ENCODE data around the gene GLMP. TPM values are rescaled to one million over a fixed set of nuclear protein-coding genes. Genes with fewer than 3 reads are reported as not detected.
A peak's percentile ranks its signal among the peaks of the same experiment; 100 is the strongest.

The GLMP gene
- total and polyA plus RNA-seq, 2 of the 13 experiments (the other 11 are each of a cell fraction or from before 2014, with no cell fraction given): 44.6 to 75.8 TPM

DNA sequence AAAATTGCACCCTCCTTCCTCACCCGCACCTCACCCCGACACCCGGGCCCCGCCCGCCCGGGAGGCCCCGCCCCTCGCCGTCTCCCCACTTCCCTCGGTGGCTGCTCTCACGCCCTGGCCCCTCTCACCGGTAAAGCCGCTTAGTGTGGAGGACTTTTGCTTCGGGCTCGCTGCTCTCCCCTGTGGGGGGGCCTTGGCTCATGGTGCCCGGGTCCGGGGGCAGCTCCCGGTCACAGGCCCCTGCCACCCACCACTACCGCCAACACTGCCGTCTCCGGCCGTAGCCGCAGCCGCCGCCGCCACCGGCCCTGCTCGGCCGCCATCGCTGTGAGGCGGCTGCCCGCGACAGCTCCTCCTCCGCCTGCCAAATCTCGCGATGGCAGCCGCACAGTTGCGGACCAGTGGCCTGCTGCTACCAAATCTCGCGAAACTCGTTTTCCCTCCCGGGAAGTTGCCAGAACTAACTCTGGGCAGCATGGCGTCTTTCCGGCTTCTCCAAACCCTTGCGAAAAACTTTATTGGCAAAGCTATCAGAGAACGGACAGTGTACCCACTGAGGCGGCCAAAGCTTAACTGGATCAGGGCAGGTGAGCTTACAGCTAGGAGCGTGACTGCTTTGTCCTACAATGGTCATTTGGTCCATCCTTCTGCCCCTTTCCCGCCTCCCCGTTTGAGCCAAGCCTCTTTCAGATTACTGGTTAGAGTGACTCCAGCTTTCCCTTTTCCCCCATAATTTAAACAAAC lies 12.8 kb downstream of the GLMP start, which contains the start of gene SMG5 (continued):
- TF ChIP-seq ZNF350 (CRISPR knock-in tag; IDR thresholded peaks at IDR 0.05; ENCODE audit: borderline replicate concordance, low read depth) (peak; percentile 73; the same call in 1 of the 2 replicates), PHF8 (CRISPR knock-in tag; IDR thresholded peaks at IDR 0.05) (peak; percentile 92), HDAC1 (CRISPR knock-in tag; IDR thresholded peaks at IDR 0.05) (peak; percentile 88), ZNF788 (CRISPR knock-in tag; IDR thresholded peaks at IDR 0.05; ENCODE audit: borderline replicate concordance) (peak; percentile 77; the same call in 1 of the 2 replicates), ZFP1 (CRISPR knock-in tag; IDR thresholded peaks at IDR 0.05) (peak; percentile 81), TBX2 (CRISPR knock-in tag; IDR thresholded peaks at IDR 0.05; ENCODE audit: borderline replicate concordance) (peak; percentile 84), DMAP1 (CRISPR knock-in tag; IDR thresholded peaks at IDR 0.05) (peak; percentile 94), GLI4 (CRISPR knock-in tag; IDR thresholded peaks at IDR 0.05; ENCODE audit: borderline replicate concordance) (no peak), NPAS2 (CRISPR knock-in tag; IDR thresholded peaks at IDR 0.05; ENCODE audit: borderline replicate concordance) (no peak)
- TF ChIP-seq, protein P1, sequence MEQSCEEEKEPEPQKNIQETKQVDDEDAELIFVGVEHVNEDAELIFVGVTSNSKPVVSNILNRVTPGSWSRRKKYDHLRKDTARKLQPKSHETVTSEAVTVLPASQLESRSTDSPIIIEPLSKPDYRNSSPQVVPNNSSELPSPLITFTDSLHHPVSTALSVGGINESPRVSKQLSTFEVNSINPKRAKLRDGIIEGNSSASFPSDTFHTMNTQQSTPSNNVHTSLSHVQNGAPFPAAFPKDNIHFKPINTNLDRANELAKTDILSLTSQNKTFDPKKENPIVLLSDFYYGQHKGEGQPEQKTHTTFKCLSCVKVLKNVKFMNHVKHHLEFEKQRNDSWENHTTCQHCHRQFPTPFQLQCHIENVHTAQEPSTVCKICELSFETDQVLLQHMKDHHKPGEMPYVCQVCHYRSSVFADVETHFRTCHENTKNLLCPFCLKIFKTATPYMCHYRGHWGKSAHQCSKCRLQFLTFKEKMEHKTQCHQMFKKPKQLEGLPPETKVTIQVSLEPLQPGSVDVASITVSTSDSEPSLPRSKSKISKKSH (CRISPR knock-in tag; IDR thresholded peaks at IDR 0.05; ENCODE audit: borderline replicate concordance): peak; percentile 77; the same call in 1 of the 2 replicates
- TF ChIP-seq, protein P2, sequence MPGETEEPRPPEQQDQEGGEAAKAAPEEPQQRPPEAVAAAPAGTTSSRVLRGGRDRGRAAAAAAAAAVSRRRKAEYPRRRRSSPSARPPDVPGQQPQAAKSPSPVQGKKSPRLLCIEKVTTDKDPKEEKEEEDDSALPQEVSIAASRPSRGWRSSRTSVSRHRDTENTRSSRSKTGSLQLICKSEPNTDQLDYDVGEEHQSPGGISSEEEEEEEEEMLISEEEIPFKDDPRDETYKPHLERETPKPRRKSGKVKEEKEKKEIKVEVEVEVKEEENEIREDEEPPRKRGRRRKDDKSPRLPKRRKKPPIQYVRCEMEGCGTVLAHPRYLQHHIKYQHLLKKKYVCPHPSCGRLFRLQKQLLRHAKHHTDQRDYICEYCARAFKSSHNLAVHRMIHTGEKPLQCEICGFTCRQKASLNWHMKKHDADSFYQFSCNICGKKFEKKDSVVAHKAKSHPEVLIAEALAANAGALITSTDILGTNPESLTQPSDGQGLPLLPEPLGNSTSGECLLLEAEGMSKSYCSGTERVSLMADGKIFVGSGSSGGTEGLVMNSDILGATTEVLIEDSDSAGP (CRISPR knock-in tag; IDR thresholded peaks at IDR 0.05; ENCODE audit: borderline replicate concordance): peak; percentile 88; the same call in 1 of the 2 replicates
- TF ChIP-seq, protein P3, sequence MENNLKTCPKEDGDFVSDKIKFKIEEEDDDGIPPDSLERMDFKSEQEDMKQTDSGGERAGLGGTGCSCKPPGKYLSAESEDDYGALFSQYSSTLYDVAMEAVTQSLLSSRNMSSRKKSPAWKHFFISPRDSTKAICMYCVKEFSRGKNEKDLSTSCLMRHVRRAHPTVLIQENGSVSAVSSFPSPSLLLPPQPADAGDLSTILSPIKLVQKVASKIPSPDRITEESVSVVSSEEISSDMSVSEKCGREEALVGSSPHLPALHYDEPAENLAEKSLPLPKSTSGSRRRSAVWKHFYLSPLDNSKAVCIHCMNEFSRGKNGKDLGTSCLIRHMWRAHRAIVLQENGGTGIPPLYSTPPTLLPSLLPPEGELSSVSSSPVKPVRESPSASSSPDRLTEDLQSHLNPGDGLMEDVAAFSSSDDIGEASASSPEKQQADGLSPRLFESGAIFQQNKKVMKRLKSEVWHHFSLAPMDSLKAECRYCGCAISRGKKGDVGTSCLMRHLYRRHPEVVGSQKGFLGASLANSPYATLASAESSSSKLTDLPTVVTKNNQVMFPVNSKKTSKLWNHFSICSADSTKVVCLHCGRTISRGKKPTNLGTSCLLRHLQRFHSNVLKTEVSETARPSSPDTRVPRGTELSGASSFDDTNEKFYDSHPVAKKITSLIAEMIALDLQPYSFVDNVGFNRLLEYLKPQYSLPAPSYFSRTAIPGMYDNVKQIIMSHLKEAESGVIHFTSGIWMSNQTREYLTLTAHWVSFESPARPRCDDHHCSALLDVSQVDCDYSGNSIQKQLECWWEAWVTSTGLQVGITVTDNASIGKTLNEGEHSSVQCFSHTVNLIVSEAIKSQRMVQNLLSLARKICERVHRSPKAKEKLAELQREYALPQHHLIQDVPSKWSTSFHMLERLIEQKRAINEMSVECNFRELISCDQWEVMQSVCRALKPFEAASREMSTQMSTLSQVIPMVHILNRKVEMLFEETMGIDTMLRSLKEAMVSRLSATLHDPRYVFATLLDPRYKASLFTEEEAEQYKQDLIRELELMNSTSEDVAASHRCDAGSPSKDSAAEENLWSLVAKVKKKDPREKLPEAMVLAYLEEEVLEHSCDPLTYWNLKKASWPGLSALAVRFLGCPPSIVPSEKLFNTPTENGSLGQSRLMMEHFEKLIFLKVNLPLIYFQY (CRISPR knock-in tag; IDR thresholded peaks at IDR 0.05; ENCODE audit: borderline replicate concordance): peak; percentile 63; the same call in 1 of the 2 replicates
